GM12878 (cell line): ENCODE results near the gene IFNGR2. TPM values are rescaled to one million over a fixed set of nuclear protein-coding genes. Genes with fewer than 3 reads are reported as not detected.

ENCODE experiments used
- ATAC-seq: fragments of 200-7000 bp; cut with Tn5 transposase; 3 replicates; pipeline ENCODE4 v1.9.1; 2020; ENCODE audit warnings: mild to moderate bottlenecking, moderate library complexity
- BruUV-seq: library from RNA; stranded (reverse); fragments of 400-500 nt; replicated peaks from 2 replicates; lab custom pipeline; 2021; lab: Mats Ljungman, UMichigan
- CTCF ChIA-PET: fragments of 300-600 bp; sonication (Branson Sonifier 250); formaldehyde crosslinking; extraction: SDS; loops from one replicate; lab custom pipeline; 2021; ENCODE audit warnings: inconsistent platforms; lab: Yijun Ruan, JAX
- POLR2A ChIA-PET: fragments of 350-600 bp; formaldehyde crosslinking; extraction: SDS; loops from one replicate; lab custom pipeline; 2021; ENCODE audit warnings: inconsistent platforms; lab: Charles Lee
- RAD21 ChIA-PET: fragments of 300-600 bp; sonication (Branson Sonifier 250); formaldehyde crosslinking; loops from one replicate; lab custom pipeline; 2023; ENCODE audit warnings: antibody characterized with exemption; ENCODE audit not compliant: unreplicated experiment; lab: Charles Lee
- SMC1A ChIA-PET: fragments of 300-600 bp; sonication (Branson Sonifier 250); formaldehyde crosslinking; loops from one replicate; lab custom pipeline; 2023; ENCODE audit not compliant: unreplicated experiment, uncharacterized antibody; lab: Charles Lee
- DNase-seq: peaks from one replicate; pipeline ENCODE4 v3.0.0-alpha.2; 2011; ENCODE audit warnings: low read depth, low spot score
- FAIRE-seq: peaks from 3 replicates; lab custom pipeline; 2011; peaks lifted over from hg19 to GRCh38; lab: Jason Lieb, UNC
- H2AFZ ChIP-seq: 2 replicates; pipeline ENCODE4 v1.6.0; 2011; ENCODE audit warnings: low read depth, low read length, control low read depth; ENCODE audit not compliant: control insufficient read depth
- H3K27ac ChIP-seq: 2 replicates; pipeline ENCODE4 v1.5.1; 2011; ENCODE audit warnings: control low read depth; ENCODE audit not compliant: control insufficient read depth, insufficient read depth
- H3K27me3 ChIP-seq, 2 experiments: replicated peaks in 1 of 2; 2 replicates each; pipeline versions ENCODE4 v1.6.0 to v1.6.1; 2011; ENCODE audit warnings: low read length in 1 of 2; ENCODE audit not compliant: control insufficient read depth in 2 of 2, insufficient read depth in 2 of 2
- H3K36me3 ChIP-seq, 2 experiments: 2 replicates each; pipeline ENCODE4 v1.5.1; 2011; ENCODE audit warnings: low read length in 1 of 2; ENCODE audit not compliant: control insufficient read depth in 2 of 2, insufficient read depth in 2 of 2
- H3K4me1 ChIP-seq: 2 replicates; pipeline ENCODE4 v1.6.1; 2011; ENCODE audit warnings: mild to moderate bottlenecking, low read length, moderate library complexity, mixed read lengths; ENCODE audit not compliant: control insufficient read depth, insufficient read depth
- H3K4me2 ChIP-seq: 2 replicates; pipeline ENCODE4 v1.6.0; 2011; ENCODE audit warnings: control low read depth; ENCODE audit not compliant: control insufficient read depth, insufficient read depth
- H3K4me3 ChIP-seq: fragments of 200-600 bp; sonication (generic); 2 replicates; pipeline ENCODE4 v1.5.1; 2016
- H3K79me2 ChIP-seq: 2 replicates; pipeline ENCODE4 v1.6.0; 2011; ENCODE audit warnings: low read length; ENCODE audit not compliant: control insufficient read depth, insufficient read depth
- H3K9ac ChIP-seq: 2 replicates; pipeline ENCODE4 v1.8.0; 2011; ENCODE audit warnings: low read length, control low read depth, mixed read lengths; ENCODE audit not compliant: control insufficient read depth, insufficient read depth
- H3K9me3 ChIP-seq: replicated peaks from 3 replicates; pipeline ENCODE4 v1.5.1; 2011; ENCODE audit warnings: mild to moderate bottlenecking, low read length; ENCODE audit not compliant: control insufficient read depth, insufficient read depth
- H4K20me1 ChIP-seq: 2 replicates; pipeline ENCODE4 v1.6.0; 2011; ENCODE audit not compliant: control insufficient read depth, insufficient read depth
- E4F1 ChIP-seq: fragments of 450-650 bp; IDR thresholded peaks from 2 replicates; pipeline ENCODE4 v1.6.1; 2018; ENCODE audit warnings: borderline replicate concordance, mild to moderate bottlenecking; ENCODE audit not compliant: partially characterized antibody
- HSF1 ChIP-seq: fragments of 150-350 bp; IDR thresholded peaks from 2 replicates; pipeline ENCODE4 v1.6.1; 2014; ENCODE audit warnings: mild to moderate bottlenecking, low read depth, low read length
- IKZF1 ChIP-seq: fragments of 450-650 bp; conservative IDR thresholded peaks from 2 replicates; pipeline ENCODE4 v1.6.1; 2017; ENCODE audit warnings: antibody characterized with exemption, mild to moderate bottlenecking
- NFIC ChIP-seq: IDR thresholded peaks from 2 replicates; pipeline ENCODE4 v1.6.1; 2012; ENCODE audit warnings: low read depth, mild to moderate bottlenecking, inconsistent platforms, low read length, moderate library complexity
- POLR2A ChIP-seq: IDR thresholded peaks from 2 replicates; pipeline ENCODE4 v1.6.1; 2011; ENCODE audit warnings: low read depth, mild to moderate bottlenecking, low read length
- RAD21 ChIP-seq: IDR thresholded peaks from 2 replicates; pipeline ENCODE4 v1.6.1; 2011; ENCODE audit warnings: mild to moderate bottlenecking, low read depth, low read length, moderate library complexity; ENCODE audit not compliant: insufficient read depth
- SPI1 ChIP-seq: IDR thresholded peaks from 2 replicates; pipeline ENCODE4 v1.6.1; 2011; ENCODE audit warnings: low read depth, mild to moderate bottlenecking, low read length, moderate library complexity, borderline replicate concordance; ENCODE audit not compliant: insufficient read depth
- TBL1XR1 ChIP-seq: IDR thresholded peaks from 2 replicates; pipeline ENCODE4 v1.6.1; 2012; ENCODE audit warnings: low read depth, low read length, improper control_type of control experiment
- ZBTB4 ChIP-seq: fragments of 450-650 bp; formaldehyde crosslinking; IDR thresholded peaks from 2 replicates; pipeline ENCODE4 v1.4.0; 2022; ENCODE audit warnings: mild to moderate bottlenecking, moderate library complexity
- WGBS: methylation state at CpG from one replicate; pipeline ENCODE4 v1.1.6; 2016; ENCODE audit warnings: low lambda C conversion rate; ENCODE audit not compliant: insufficient replicate concordance, insufficient coverage; ENCODE audit errors: missing lambda C conversion rate; 5-methylcytosine and 5-hydroxymethylcytosine counted together
- in situ Hi-C: fragments of 300-500 bp; cut with MboI; formaldehyde crosslinking; loops from 9 replicates; pipeline ENCODE4 v1.14.3; 2018; ENCODE audit warnings: mixed read lengths
- intact Hi-C: fragments of 100-400 bp; cut with micrococcal nuclease; formaldehyde crosslinking; loops from one replicate; pipeline ENCODE4 v1.14.2; 2022; ENCODE audit not compliant: unreplicated experiment
- polyA plus RNA-seq, 11 experiments: library from polyadenylated mRNA; depleted of rRNA in 4 of 11; unstranded in 6 of 11; stranded (reverse) in 5 of 11; fragments of >200 nt; fragmentation: Nextera tagmentation in 4 of 11; fragmentation: Illumina TruSeq in 1 of 11; extraction: Ambion mirVana in 4 of 11; extraction: Trizol in 1 of 11; gene quantifications; 1 replicate in 1 of 11; 2 replicates in 10 of 11; pipeline versions ENCODE4 v1.2.1 to v1.2.3, GENCODE V29; 2011 to 2016; ENCODE audit warnings: inconsistent platforms in 2 of 11, missing spikeins in 2 of 11, low read depth in 1 of 11
- total RNA-seq, 4 experiments: library from RNA; depleted of rRNA in 3 of 4; stranded (reverse); fragments of >200 nt in 3 of 4; fragmentation: Illumina TruSeq in 1 of 4; extraction: Trizol in 1 of 4; gene quantifications; 2 replicates each; pipeline versions ENCODE4 v1.2.1 to v1.2.3, GENCODE V29; 2013 to 2021

The IFNGR2 gene
- total and polyA plus RNA-seq, 10 of the 15 experiments (the other 5 are each of a cell fraction or from before 2014, with no cell fraction given), result 23.6 to 98.8 (median 77.0) TPM

GRCh38 chr21:33449616-33450015 lies 46.4 kb downstream of the IFNGR2 start (continued):
- no peak for TF ChIP-seq SPI1
- no peak for TF ChIP-seq POLR2A
- TF ChIP-seq ZBTB4 (CRISPR knock-in tag), result no peak

GRCh38 chr21:33451634-33452071 lies 48.4 kb downstream of the IFNGR2 start:
- no peak for TF ChIP-seq HSF1
- TF ChIP-seq E4F1, result no peak
- no peak for TF ChIP-seq RAD21
- no peak for TF ChIP-seq IKZF1
- TF ChIP-seq NFIC, result no peak
- no peak for TF ChIP-seq TBL1XR1
- Histone ChIP-seq H3K9ac (no peak overlapping the region), H3K4me2 (no peak overlapping the region), H2AFZ (no peak overlapping the region), H3K9me3 (no peaks in the 10 kb centered on the region), H3K27me3 (no peaks in the 10 kb centered on the region), H3K4me1 (no peaks in the 10 kb centered on the region), H3K36me3 (peaks cover 0 to 7% of the 10 kb centered on the region in 2 experiments; a peak in 2 of 4 replicates), H3K4me3 (no peak overlapping the region), H4K20me1 (no peaks in the 10 kb centered on the region), H3K27ac (no peak overlapping the region), H3K79me2 (no peaks in the 10 kb centered on the region)
- SMC1A ChIA-PET, result interaction anchor here (1.4 to 2.1 kb wide), 2 partner anchors 9 to 254 kb away, joined by 3 to 7 read pairs; no protein-coding TSS in a partner anchor
- intact Hi-C loops, result no loop called here
- FAIRE-seq, result no peak
- in situ Hi-C loops, result no loop called here
- BruUV-seq, result no TSS peak
- 93% methylated on average over 1 of the region's 1 CpG for whole genome bisulfite sequencing
- CTCF ChIA-PET, result interaction anchor here (0.5 to 12.7 kb wide), 4 partner anchors 10 to 251 kb away, joined by 3 to 319 read pairs (median 6); no protein-coding TSS in a partner anchor
- POLR2A ChIA-PET, result interaction anchor here (1.0 kb wide), 1 partner anchor 90 kb away, joined by 3 read pairs; no protein-coding TSS in a partner anchor
- RAD21 ChIA-PET, result no interaction called here
- no peak for DNase-seq
- ATAC-seq, result no peak
